ENCODE data around the gene ZNF213.
A peak's percentile ranks its signal among the peaks of the same experiment; 100 is the strongest.

The ZNF213 gene, protein sequence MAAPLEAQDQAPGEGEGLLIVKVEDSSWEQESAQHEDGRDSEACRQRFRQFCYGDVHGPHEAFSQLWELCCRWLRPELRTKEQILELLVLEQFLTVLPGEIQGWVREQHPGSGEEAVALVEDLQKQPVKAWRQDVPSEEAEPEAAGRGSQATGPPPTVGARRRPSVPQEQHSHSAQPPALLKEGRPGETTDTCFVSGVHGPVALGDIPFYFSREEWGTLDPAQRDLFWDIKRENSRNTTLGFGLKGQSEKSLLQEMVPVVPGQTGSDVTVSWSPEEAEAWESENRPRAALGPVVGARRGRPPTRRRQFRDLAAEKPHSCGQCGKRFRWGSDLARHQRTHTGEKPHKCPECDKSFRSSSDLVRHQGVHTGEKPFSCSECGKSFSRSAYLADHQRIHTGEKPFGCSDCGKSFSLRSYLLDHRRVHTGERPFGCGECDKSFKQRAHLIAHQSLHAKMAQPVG

DNA sequence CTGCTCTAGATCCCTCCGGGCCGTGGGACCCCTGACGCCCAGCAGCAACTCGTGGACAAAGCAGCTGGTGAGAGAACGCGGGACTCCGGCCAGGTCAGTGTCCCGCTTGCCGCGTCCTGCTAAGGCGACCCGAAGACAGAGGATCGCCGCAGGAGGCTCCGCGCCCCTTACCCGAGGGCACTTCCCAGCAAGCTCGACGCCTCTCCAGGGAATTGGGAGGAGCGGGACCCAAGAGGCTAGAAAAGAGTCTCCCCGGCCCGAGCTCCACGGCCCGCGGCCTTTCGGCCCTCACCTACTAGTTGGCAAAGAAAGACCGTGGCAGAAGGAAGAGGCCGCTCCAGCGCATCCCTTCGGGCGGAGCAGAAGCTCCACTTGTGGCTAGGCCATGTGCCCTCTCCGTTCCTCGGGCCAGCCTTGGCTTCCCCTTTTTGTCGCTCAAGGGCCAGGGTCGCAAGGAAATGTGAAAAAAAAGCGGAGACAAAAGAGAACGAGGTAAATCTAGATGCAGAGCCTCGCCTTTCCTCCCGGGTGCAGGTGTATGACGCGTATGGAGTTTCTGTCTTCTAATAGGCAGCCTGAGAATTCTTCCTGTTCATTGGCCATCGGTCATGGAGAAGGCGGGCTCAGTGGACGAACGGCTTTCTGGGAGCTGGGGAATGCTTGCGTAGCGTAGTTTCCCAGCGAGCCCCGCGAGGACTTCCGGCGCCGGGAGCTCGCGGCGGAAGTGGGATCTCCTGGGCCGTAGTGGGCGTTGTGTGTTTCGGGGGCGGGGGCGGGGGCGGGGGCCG, at the start of gene ZNF213:
TSS of gene ZNF213 (plus strand) at position 692 of the 788 bp plus-strand sequence. CDS start 2,252 bp downstream, outside the sequence.
- Histone ChIP-seq H3K9me3 (ENCODE audit: control insufficient read depth, insufficient read depth, low read depth, low read length) (no peaks in the 10 kb centered on the region), H3K4me3 (ENCODE audit: low read depth, low read length) (peak within 1 kb of the TSS; percentile 82), H3K36me3 (ENCODE audit: control insufficient read depth in 2 of 2, insufficient read depth in 1 of 2, low read length in 2 of 2) (peaks cover 8 to 45% of the 10 kb centered on the region in 2 experiments; a peak in 2 of 3 replicates), H3K27ac (ENCODE audit: extremely low read depth, low read depth, low read length) (peak within 1 kb of the TSS; percentile 90), H3K4me1 (ENCODE audit: control insufficient read depth, insufficient read depth, low read length) (peaks cover 3% of the 10 kb centered on the region; the same call in 1 of the 2 replicates)
- POLR2A ChIA-PET = interaction anchor here (0.6 to 3.4 kb wide), 27 partner anchors 9 to 1484 kb away, joined by 3 to 38 read pairs (median 6); partner anchors contain the start of genes KREMEN2, PKMYT1, TNFRSF12A and ZNF200
- CTCF ChIA-PET = interaction anchor here (0.8 to 1.6 kb wide), 10 partner anchors 15 to 1270 kb away, joined by 3 to 9 read pairs (median 3); no protein-coding TSS in a partner anchor
- TF ChIP-seq, protein P1, sequence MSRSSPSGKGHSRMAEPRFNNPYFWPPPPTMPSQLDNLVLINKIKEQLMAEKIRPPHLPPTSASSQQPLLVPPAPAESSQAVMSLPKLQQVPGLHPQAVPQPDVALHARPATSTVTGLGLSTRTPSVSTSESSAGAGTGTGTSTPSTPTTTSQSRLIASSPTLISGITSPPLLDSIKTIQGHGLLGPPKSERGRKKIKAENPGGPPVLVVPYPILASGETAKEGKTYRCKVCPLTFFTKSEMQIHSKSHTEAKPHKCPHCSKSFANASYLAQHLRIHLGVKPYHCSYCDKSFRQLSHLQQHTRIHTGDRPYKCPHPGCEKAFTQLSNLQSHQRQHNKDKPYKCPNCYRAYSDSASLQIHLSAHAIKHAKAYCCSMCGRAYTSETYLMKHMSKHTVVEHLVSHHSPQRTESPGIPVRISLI (tag by site-specific recombination; IDR thresholded peaks at IDR 0.05) = peak; percentile 68; the same call in 1 of the 2 replicates
- TF ChIP-seq ZBTB21 (tag by site-specific recombination; IDR thresholded peaks at IDR 0.05) (peak; percentile 75), ZBTB20 (tag by site-specific recombination; IDR thresholded peaks at IDR 0.05) (peak; percentile 31; the same call in 1 of the 2 replicates), ZNF76 (tag by site-specific recombination; IDR thresholded peaks at IDR 0.05; ENCODE audit: borderline replicate concordance, low read depth) (peak; percentile 93), FEZF1 (tag by site-specific recombination; IDR thresholded peaks at IDR 0.05) (no peak), ZNF138 (tag by site-specific recombination; IDR thresholded peaks at IDR 0.05; ENCODE audit: borderline replicate concordance) (no peak), ZNF2 (tag by site-specific recombination; IDR thresholded peaks at IDR 0.05) (0 out of 2 replicates have a peak, but pooled peaks have one; percentile 10), ZIC2 (tag by site-specific recombination; IDR thresholded peaks at IDR 0.05) (no peak), ZNF629 (tag by site-specific recombination; IDR thresholded peaks at IDR 0.05) (peak; percentile 94), ZNF335 (tag by site-specific recombination; conservative IDR thresholded peaks at IDR 0.05) (peak; percentile 36; the same call in 1 of the 2 replicates), ZNF660 (tag by site-specific recombination; IDR thresholded peaks at IDR 0.05) (peak; percentile 46; the same call in 1 of the 2 replicates), SP2 (tag by site-specific recombination; IDR thresholded peaks at IDR 0.05) (peak; percentile 90), SP3 (tag by site-specific recombination; IDR thresholded peaks at IDR 0.05) (peak; percentile 67)
- TF ChIP-seq, protein P2, sequence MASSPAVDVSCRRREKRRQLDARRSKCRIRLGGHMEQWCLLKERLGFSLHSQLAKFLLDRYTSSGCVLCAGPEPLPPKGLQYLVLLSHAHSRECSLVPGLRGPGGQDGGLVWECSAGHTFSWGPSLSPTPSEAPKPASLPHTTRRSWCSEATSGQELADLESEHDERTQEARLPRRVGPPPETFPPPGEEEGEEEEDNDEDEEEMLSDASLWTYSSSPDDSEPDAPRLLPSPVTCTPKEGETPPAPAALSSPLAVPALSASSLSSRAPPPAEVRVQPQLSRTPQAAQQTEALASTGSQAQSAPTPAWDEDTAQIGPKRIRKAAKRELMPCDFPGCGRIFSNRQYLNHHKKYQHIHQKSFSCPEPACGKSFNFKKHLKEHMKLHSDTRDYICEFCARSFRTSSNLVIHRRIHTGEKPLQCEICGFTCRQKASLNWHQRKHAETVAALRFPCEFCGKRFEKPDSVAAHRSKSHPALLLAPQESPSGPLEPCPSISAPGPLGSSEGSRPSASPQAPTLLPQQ (tag by site-specific recombination; IDR thresholded peaks at IDR 0.05) = 0 out of 2 replicates have a peak, but pooled peaks have one; percentile 6
- TF ChIP-seq, protein P3, sequence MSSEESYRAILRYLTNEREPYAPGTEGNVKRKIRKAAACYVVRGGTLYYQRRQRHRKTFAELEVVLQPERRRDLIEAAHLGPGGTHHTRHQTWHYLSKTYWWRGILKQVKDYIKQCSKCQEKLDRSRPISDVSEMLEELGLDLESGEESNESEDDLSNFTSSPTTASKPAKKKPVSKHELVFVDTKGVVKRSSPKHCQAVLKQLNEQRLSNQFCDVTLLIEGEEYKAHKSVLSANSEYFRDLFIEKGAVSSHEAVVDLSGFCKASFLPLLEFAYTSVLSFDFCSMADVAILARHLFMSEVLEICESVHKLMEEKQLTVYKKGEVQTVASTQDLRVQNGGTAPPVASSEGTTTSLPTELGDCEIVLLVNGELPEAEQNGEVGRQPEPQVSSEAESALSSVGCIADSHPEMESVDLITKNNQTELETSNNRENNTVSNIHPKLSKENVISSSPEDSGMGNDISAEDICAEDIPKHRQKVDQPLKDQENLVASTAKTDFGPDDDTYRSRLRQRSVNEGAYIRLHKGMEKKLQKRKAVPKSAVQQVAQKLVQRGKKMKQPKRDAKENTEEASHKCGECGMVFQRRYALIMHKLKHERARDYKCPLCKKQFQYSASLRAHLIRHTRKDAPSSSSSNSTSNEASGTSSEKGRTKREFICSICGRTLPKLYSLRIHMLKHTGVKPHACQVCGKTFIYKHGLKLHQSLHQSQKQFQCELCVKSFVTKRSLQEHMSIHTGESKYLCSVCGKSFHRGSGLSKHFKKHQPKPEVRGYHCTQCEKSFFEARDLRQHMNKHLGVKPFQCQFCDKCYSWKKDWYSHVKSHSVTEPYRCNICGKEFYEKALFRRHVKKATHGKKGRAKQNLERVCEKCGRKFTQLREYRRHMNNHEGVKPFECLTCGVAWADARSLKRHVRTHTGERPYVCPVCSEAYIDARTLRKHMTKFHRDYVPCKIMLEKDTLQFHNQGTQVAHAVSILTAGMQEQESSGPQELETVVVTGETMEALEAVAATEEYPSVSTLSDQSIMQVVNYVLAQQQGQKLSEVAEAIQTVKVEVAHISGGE (tag by site-specific recombination; conservative IDR thresholded peaks at IDR 0.05; ENCODE audit: low read depth) = peak; percentile 72
- TF ChIP-seq, protein P4, sequence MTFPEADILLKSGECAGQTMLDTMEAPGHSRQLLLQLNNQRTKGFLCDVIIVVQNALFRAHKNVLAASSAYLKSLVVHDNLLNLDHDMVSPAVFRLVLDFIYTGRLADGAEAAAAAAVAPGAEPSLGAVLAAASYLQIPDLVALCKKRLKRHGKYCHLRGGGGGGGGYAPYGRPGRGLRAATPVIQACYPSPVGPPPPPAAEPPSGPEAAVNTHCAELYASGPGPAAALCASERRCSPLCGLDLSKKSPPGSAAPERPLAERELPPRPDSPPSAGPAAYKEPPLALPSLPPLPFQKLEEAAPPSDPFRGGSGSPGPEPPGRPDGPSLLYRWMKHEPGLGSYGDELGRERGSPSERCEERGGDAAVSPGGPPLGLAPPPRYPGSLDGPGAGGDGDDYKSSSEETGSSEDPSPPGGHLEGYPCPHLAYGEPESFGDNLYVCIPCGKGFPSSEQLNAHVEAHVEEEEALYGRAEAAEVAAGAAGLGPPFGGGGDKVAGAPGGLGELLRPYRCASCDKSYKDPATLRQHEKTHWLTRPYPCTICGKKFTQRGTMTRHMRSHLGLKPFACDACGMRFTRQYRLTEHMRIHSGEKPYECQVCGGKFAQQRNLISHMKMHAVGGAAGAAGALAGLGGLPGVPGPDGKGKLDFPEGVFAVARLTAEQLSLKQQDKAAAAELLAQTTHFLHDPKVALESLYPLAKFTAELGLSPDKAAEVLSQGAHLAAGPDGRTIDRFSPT (tag by site-specific recombination; IDR thresholded peaks at IDR 0.05) = peak; percentile 23; the same call in 1 of the 2 replicates
- TF ChIP-seq, protein P5, sequence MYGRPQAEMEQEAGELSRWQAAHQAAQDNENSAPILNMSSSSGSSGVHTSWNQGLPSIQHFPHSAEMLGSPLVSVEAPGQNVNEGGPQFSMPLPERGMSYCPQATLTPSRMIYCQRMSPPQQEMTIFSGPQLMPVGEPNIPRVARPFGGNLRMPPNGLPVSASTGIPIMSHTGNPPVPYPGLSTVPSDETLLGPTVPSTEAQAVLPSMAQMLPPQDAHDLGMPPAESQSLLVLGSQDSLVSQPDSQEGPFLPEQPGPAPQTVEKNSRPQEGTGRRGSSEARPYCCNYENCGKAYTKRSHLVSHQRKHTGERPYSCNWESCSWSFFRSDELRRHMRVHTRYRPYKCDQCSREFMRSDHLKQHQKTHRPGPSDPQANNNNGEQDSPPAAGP (tag by site-specific recombination; IDR thresholded peaks at IDR 0.05) = 0 out of 2 replicates have a peak, but pooled peaks have one; percentile 13
- TF ChIP-seq, protein P6, sequence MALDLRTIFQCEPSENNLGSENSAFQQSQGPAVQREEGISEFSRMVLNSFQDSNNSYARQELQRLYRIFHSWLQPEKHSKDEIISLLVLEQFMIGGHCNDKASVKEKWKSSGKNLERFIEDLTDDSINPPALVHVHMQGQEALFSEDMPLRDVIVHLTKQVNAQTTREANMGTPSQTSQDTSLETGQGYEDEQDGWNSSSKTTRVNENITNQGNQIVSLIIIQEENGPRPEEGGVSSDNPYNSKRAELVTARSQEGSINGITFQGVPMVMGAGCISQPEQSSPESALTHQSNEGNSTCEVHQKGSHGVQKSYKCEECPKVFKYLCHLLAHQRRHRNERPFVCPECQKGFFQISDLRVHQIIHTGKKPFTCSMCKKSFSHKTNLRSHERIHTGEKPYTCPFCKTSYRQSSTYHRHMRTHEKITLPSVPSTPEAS (tag by site-specific recombination; IDR thresholded peaks at IDR 0.05) = no peak
- TF ChIP-seq, protein P7, sequence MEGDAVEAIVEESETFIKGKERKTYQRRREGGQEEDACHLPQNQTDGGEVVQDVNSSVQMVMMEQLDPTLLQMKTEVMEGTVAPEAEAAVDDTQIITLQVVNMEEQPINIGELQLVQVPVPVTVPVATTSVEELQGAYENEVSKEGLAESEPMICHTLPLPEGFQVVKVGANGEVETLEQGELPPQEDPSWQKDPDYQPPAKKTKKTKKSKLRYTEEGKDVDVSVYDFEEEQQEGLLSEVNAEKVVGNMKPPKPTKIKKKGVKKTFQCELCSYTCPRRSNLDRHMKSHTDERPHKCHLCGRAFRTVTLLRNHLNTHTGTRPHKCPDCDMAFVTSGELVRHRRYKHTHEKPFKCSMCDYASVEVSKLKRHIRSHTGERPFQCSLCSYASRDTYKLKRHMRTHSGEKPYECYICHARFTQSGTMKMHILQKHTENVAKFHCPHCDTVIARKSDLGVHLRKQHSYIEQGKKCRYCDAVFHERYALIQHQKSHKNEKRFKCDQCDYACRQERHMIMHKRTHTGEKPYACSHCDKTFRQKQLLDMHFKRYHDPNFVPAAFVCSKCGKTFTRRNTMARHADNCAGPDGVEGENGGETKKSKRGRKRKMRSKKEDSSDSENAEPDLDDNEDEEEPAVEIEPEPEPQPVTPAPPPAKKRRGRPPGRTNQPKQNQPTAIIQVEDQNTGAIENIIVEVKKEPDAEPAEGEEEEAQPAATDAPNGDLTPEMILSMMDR (tag by site-specific recombination; IDR thresholded peaks at IDR 0.05) = 0 out of 2 replicates have a peak, but pooled peaks have one; percentile 9

Data from HEK293 (cell line).